AG04450 (cell line): ENCODE data around the gene UPF3A. TPM values are rescaled to one million over a fixed set of nuclear protein-coding genes. Genes with fewer than 3 reads are reported as not detected.
"Not testable (repeated sequence)": the region's sequence is repeated elsewhere in the genome, so short reads cannot be mapped to it uniquely, and the experiment has no call there.

Source experiments
- CTCF ChIA-PET: fragments of 300-600, 350-600 bp; formaldehyde crosslinking; extraction: SDS; loops from one replicate; lab custom pipeline; 2022; ENCODE audit warnings: antibody characterized with exemption, inconsistent platforms; lab: Charles Lee
- POLR2A ChIA-PET: fragments of 350-600 bp; formaldehyde crosslinking; extraction: SDS; loops from one replicate; lab custom pipeline; 2021; ENCODE audit warnings: antibody characterized with exemption, inconsistent platforms; lab: Yijun Ruan, JAX
- DNase-seq: peaks from one replicate; pipeline ENCODE4 v3.0.0-alpha.2; 2011; ENCODE audit warnings: low read depth, low spot score
- H3K27ac ChIP-seq: one replicate; pipeline ENCODE4 v1.5.1; 2012; ENCODE audit warnings: low read depth, low read length, control low read depth
- H3K27me3 ChIP-seq: one replicate; pipeline ENCODE4 v1.6.0; 2012; ENCODE audit warnings: low read length; ENCODE audit not compliant: control insufficient read depth, insufficient read depth
- H3K4me3 ChIP-seq: 2 replicates; pipeline ENCODE4 v1.5.1; 2011; ENCODE audit warnings: mild to moderate bottlenecking, low read depth, low read length, control low read depth
- H3K9me3 ChIP-seq: 2 replicates; pipeline ENCODE4 v1.5.1; 2012; ENCODE audit warnings: low read length; ENCODE audit not compliant: control insufficient read depth, insufficient read depth
- polyA plus RNA-seq: library from polyadenylated mRNA; depleted of rRNA; stranded (reverse); fragments of >200 nt; gene quantifications from 2 replicates; pipeline ENCODE4 v1.2.3, GENCODE V29; 2011
- TF ChIP-seq, protein P1 (sequence below): IDR thresholded peaks from 2 replicates; pipeline ENCODE4 v1.5.1; 2011; ENCODE audit warnings: low read depth, low read length, control low read depth, inconsistent platforms

UPF3A gene
- polyA plus RNA-seq, 1 experiment: 60.3 TPM

DNA sequence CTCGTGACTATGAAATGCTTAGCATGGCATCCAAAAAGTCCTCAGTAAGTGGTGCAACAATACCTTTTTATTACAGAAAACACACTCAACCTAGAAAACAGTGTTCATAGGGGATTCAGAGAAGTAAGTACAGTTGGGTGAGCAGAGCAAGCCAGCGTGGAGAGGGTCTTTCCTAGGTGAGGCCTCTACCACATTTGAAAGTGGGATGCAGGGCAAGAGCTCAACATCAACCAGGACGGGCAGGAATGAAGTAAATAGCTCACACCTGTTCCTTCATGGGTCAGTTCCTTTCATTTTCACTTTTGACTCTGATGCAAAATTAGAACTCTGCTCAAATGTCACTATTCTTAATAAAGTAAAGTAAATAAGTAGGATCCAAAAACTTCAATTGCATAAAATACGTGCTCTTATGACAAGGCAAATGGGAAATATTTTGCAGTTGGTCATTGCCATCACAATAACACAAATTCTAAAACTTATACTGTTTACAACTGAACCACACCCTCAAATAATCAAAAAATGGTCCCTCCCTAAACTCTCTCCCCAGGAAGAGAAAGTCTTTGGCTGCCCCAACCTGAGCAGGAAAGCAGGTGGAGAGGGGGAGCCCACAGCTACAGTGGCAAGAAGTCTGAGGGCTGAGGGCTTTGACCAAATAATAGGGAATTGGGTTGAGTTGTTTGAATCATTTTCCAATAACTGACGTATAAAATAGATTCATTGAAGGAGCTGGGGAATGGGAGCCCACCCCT lies 53.1 kb downstream of the UPF3A start:
- H3K27me3 ChIP-seq: no peaks in the 10 kb centered on the region
- POLR2A ChIA-PET: no interaction called here
- H3K4me3 ChIP-seq: no peak overlapping the region
- DNase-seq: no peak
- TF ChIP-seq, protein P1, sequence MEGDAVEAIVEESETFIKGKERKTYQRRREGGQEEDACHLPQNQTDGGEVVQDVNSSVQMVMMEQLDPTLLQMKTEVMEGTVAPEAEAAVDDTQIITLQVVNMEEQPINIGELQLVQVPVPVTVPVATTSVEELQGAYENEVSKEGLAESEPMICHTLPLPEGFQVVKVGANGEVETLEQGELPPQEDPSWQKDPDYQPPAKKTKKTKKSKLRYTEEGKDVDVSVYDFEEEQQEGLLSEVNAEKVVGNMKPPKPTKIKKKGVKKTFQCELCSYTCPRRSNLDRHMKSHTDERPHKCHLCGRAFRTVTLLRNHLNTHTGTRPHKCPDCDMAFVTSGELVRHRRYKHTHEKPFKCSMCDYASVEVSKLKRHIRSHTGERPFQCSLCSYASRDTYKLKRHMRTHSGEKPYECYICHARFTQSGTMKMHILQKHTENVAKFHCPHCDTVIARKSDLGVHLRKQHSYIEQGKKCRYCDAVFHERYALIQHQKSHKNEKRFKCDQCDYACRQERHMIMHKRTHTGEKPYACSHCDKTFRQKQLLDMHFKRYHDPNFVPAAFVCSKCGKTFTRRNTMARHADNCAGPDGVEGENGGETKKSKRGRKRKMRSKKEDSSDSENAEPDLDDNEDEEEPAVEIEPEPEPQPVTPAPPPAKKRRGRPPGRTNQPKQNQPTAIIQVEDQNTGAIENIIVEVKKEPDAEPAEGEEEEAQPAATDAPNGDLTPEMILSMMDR: no peak
- CTCF ChIA-PET: interaction anchor here (1.2 kb wide), 1 partner anchor 10 kb away, joined by 3 read pairs; no protein-coding TSS in a partner anchor
- no peaks in the 10 kb centered on the region for H3K9me3 ChIP-seq
- no peak overlapping the region for H3K27ac ChIP-seq

DNA sequence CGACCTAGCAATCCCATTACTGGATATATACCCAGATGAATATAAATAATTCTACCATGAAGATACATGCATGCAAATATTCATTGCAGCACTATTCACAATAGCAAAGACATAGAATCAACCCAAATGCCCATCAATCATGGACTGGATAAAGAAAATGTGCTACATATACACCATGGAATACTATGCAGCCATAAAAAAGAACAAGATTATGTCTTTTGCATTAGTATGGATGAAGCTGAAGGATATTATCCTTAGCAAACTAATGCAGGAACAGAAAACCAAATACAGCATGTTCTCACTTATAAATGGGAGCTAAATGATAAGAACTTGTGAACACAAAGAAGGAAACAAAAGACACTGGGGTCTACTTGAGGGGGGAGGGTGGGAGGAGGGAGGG lies 55.1 kb downstream of the UPF3A start:
- POLR2A ChIA-PET, H3K9me3 ChIP-seq, H3K4me3 ChIP-seq, H3K27ac ChIP-seq, CTCF ChIA-PET, H3K27me3 ChIP-seq, DNase-seq: not testable (repeated sequence)

DNA sequence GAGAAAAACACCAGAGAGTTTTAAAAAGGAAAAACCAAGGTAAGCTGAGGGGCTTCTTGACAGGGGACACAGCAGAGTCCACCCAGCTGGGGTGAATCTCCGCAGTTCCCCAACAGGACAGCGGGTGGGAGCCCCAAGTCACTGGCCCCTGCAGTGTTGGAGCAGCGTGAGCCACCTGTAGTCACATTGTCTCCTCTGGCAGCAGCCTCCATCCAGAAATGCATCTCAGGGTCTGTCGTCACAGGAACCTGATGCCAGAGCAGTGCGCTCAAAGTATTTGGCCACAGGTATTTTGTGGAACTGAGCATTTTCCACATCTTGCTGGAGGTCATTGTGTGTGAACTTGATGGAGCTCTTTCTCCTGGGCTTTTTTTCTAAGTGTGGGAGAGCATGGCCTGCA lies 57.6 kb downstream of the UPF3A start:
- no peak overlapping the region for H3K4me3 ChIP-seq
- ChIA-PET CTCF (interaction anchor here (0.9 to 1.0 kb wide), 3 partner anchors 13 to 45 kb away, joined by 3 to 9 read pairs (median 5); no protein-coding TSS in a partner anchor), POLR2A (no interaction called here)
- H3K27ac ChIP-seq: no peak overlapping the region
- DNase-seq: no peak
- H3K27me3 ChIP-seq: no peaks in the 10 kb centered on the region
- TF ChIP-seq, protein P1: no peak
- no peaks in the 10 kb centered on the region for H3K9me3 ChIP-seq

DNA sequence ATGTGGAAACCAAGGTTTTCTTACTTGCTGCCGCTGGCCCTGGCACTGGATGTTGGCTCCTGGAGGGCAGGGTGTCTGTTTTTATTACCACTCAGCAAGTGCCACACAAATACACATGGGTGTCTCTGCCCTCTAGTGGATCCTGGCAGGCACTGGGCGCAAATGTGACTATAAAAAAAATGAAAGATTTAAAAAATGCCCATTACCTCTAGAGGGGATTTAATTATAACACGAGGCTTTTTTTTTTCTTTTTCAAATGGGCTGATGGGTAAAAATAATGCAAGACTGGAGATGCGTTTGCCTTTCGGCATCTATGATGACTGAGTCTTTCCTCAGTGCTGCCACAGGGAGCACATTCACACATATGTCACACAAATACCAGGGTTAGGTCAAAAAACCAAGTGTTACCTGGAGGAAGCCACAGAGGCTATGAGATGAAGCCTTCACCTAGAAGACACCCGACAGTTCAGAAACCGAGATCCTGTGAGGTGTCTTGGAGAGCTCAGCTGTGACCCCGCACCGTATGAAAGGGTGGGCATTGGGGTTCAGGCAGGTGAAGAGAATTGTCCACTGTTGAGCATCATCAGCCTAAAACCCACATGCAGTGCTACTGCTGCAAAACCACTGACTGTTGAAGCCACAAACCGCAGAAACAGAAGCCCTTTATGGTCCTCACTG lies 58.6 kb downstream of the UPF3A start:
- TF ChIP-seq, protein P1: peak; percentile 80
- H3K4me3 ChIP-seq: no peak overlapping the region
- POLR2A ChIA-PET: interaction anchor here (0.7 to 1.7 kb wide), 2 partner anchors 58 to 75 kb away, joined by 3 to 8 read pairs; partner anchors contain the start of gene UPF3A
- DNase-seq: no peak
- no peaks in the 10 kb centered on the region for H3K9me3 ChIP-seq
- no peaks in the 10 kb centered on the region for H3K27me3 ChIP-seq
- H3K27ac ChIP-seq: no peak overlapping the region
- CTCF ChIA-PET: interaction anchor here (1.0 kb wide), 2 partner anchors 10 to 46 kb away, joined by 3 to 4 read pairs; no protein-coding TSS in a partner anchor

DNA sequence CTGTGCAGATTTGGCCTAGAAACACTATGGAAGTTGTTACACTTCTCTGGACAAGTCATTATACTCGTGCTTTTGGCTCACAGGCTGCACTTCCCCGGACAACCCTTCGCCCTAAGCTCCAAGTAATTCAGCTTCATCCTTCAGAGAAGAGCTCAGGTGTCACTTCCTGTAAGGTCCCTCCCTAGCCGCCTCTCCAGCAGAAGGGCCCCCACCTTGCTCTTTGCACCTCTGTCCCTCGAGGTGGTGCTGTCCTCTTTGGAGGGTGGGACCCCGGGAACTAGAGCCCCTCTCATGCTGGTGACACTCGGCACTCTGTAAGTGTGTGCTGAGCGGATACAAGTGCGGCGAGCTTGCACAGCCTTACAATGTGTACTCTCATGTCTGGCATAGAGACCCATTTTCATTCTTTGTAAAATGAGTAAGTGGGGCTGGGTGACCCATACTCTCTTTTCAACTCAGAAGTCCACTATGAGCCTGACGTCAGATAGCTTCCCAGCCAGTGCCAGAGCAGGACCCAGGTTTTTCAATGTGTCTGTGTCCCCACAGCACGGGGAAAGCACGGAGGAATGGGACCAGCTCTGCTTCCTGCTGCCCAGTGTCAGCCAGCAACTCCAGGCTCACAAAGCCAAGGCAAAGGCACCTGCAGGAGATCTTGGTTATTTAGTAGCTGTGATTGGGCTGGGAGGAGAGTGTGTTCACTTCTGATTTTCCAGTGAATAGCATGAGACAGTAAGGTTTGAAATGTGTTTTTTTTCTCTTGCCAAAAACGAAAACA lies 59.8 kb downstream of the UPF3A start:
- TF ChIP-seq, protein P1: no peak
- DNase-seq: no peak
- peaks cover 2% of the 10 kb centered on the region for H3K27me3 ChIP-seq
- CTCF ChIA-PET: interaction anchor here (0.7 to 1.0 kb wide), 3 partner anchors 10 to 13 kb away, joined by 3 to 4 read pairs (median 4); no protein-coding TSS in a partner anchor
- H3K9me3 ChIP-seq: no peaks in the 10 kb centered on the region
- H3K4me3 ChIP-seq: no peak overlapping the region
- H3K27ac ChIP-seq: no peak overlapping the region
- POLR2A ChIA-PET: interaction anchor here (1.2 to 1.7 kb wide), 2 partner anchors 21 to 60 kb away, joined by 3 to 8 read pairs; partner anchors contain the start of gene UPF3A

DNA sequence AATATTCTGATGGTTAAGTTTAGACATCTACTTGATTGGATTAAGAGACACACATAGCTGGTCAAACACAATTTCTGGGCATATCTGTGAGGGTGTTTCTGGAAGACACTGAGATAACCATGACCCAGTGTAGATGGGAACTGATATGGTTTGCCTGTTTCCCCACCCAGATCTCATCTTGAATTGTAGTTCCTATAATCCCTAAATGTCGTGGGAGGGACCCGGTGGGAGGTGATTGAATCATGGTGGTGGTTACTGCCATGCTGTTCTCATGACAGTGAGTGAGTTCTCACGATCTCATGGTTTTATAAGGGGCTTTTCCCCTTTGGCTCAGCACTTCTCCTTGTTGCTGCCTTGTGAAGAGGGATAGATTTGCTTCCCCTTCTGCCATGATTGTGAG lies 65.9 kb downstream of the UPF3A start:
- H3K9me3 ChIP-seq, H3K27ac ChIP-seq, H3K4me3 ChIP-seq, H3K27me3 ChIP-seq, POLR2A ChIA-PET, CTCF ChIA-PET, DNase-seq: not testable (repeated sequence)
